ENCODE data around the gene GRXCR1. TPM values are rescaled to one million over a fixed set of nuclear protein-coding genes. Genes with fewer than 3 reads are reported as not detected.

The GRXCR1 gene
- polyA plus RNA-seq, 1 donor (not counting 4 experiments of a cell fraction or from before 2014, with no cell fraction given): not detected

GRCh38 chr4:42906341-42906740, 13.8 kb downstream of the GRXCR1 start:
- dilution Hi-C loops (cut with MboI; ENCODE audit: extremely low pct_ligation_motif_present, low sequenced_read_pairs): no loop called here
- Histone ChIP-seq H3K4me1 (ENCODE audit: control insufficient read depth, extremely low read depth, insufficient read depth, low read length) (no peaks in the 10 kb centered on the region), H3K79me2 (ENCODE audit: control insufficient read depth, insufficient read depth, low read length) (no peaks in the 10 kb centered on the region), H3K9me3 (ENCODE audit: control insufficient read depth, low read depth, low read length) (no peaks in the 10 kb centered on the region), H3K4me2 (ENCODE audit: control insufficient read depth, extremely low read depth, insufficient read depth, low read depth, low read length) (no peak overlapping the region), H3K27me3 (ENCODE audit: control insufficient read depth, extremely low read depth, insufficient read depth, low read length) (no peaks in the 10 kb centered on the region), H2AFZ (ENCODE audit: control insufficient read depth, low read length) (no peak overlapping the region), H3K36me3 (ENCODE audit: control insufficient read depth in 2 of 2, extremely low read depth in 1 of 2, insufficient read depth in 2 of 2, low read length in 2 of 2) (no peaks in the 10 kb centered on the region), H4K20me1 (ENCODE audit: control insufficient read depth, extremely low read depth, insufficient read depth, low read length) (no peaks in the 10 kb centered on the region), H3K4me3 (ENCODE audit: control insufficient read depth in 2 of 3, extremely low read depth in 1 of 3, insufficient read depth in 2 of 3, low read depth in 1 of 3, low read length in 3 of 3) (no peak overlapping the region), H3K9ac (ENCODE audit: control insufficient read depth, extremely low read depth, insufficient read depth, low read length) (no peak overlapping the region), H3K9me1 (ENCODE audit: control insufficient read depth, extremely low read depth, insufficient read depth, low read length) (no peaks in the 10 kb centered on the region), H3K27ac (ENCODE audit: control insufficient read depth, insufficient read depth, low read length) (no peak overlapping the region)
- FAIRE-seq: no peak
- DNase-seq (ENCODE audit: low read depth, low spot score): no peak
- TF ChIP-seq, protein P1, sequence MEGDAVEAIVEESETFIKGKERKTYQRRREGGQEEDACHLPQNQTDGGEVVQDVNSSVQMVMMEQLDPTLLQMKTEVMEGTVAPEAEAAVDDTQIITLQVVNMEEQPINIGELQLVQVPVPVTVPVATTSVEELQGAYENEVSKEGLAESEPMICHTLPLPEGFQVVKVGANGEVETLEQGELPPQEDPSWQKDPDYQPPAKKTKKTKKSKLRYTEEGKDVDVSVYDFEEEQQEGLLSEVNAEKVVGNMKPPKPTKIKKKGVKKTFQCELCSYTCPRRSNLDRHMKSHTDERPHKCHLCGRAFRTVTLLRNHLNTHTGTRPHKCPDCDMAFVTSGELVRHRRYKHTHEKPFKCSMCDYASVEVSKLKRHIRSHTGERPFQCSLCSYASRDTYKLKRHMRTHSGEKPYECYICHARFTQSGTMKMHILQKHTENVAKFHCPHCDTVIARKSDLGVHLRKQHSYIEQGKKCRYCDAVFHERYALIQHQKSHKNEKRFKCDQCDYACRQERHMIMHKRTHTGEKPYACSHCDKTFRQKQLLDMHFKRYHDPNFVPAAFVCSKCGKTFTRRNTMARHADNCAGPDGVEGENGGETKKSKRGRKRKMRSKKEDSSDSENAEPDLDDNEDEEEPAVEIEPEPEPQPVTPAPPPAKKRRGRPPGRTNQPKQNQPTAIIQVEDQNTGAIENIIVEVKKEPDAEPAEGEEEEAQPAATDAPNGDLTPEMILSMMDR (optimal IDR thresholded peaks at IDR 0.05 in 1 of 3, IDR thresholded peaks at IDR 0.05 in 1 of 3, conservative IDR thresholded peaks at IDR 0.05 in 1 of 3; ENCODE audit: extremely low read depth in 1 of 3, insufficient read depth in 2 of 3, low read length in 3 of 3): no peak

DNA sequence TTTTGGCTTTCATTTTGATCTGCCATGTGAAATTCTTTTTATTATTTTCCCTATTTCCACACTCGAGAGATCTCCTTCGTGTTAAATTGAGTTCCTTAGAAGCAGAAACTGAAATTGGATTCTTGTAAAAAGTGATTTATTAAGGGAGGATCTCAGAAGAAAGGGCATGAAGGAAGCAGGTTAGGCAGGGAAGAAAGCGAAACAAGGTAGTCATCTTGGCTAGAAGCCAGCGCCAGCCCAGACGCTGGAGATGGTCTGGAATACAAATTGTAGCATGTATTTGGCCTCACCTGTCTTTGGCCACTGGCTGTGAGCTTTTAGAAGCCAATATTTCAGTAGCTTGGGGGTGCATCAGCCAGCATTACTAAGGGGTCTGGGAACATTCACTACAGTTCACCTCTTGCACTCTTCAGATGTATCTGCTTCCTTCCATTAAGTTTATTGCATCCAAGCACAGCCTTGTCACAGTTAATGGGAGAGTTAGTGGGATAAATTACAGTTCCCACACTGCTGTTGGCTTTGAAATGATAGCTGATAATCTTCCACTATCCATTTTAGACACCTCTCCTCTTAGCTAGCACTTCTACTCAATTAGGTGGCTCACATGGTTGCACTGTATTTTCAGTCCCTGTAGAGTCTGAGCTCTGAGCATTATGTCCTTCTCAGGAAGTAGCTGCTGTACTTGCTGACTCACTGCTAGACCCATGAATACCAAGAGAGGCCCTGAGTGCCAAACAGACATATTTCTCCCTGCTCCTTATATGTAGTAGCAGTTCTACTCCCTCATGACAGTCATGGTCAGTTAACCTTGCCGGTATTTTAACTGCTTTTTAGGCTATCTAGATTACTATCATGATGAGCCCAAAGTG, 14.6 kb downstream of the GRXCR1 start:
- H3K4me1 ChIP-seq (ENCODE audit: control insufficient read depth, extremely low read depth, insufficient read depth, low read length): no peaks in the 10 kb centered on the region
- H3K4me2 ChIP-seq (ENCODE audit: control insufficient read depth, extremely low read depth, insufficient read depth, low read depth, low read length): no peak overlapping the region
- no peaks in the 10 kb centered on the region for H3K9me3 ChIP-seq (ENCODE audit: control insufficient read depth, low read depth, low read length)
- H3K27ac ChIP-seq (ENCODE audit: control insufficient read depth, insufficient read depth, low read length): no peak overlapping the region
- H3K9me1 ChIP-seq (ENCODE audit: control insufficient read depth, extremely low read depth, insufficient read depth, low read length): no peaks in the 10 kb centered on the region
- DNase-seq (ENCODE audit: low read depth, low spot score) (no peak), FAIRE-seq (no peak)
- H3K36me3 ChIP-seq (ENCODE audit: control insufficient read depth in 2 of 2, extremely low read depth in 1 of 2, insufficient read depth in 2 of 2, low read length in 2 of 2): no peaks in the 10 kb centered on the region
- no peaks in the 10 kb centered on the region for H4K20me1 ChIP-seq (ENCODE audit: control insufficient read depth, extremely low read depth, insufficient read depth, low read length)
- no peaks in the 10 kb centered on the region for H3K79me2 ChIP-seq (ENCODE audit: control insufficient read depth, insufficient read depth, low read length)
- no peak overlapping the region for H2AFZ ChIP-seq (ENCODE audit: control insufficient read depth, low read length)
- TF ChIP-seq, protein P1 (optimal IDR thresholded peaks at IDR 0.05 in 1 of 3, IDR thresholded peaks at IDR 0.05 in 1 of 3, conservative IDR thresholded peaks at IDR 0.05 in 1 of 3; ENCODE audit: extremely low read depth in 1 of 3, insufficient read depth in 2 of 3, low read length in 3 of 3): no peak
- TF ChIP-seq EZH2 (IDR thresholded peaks at IDR 0.05; ENCODE audit: low read length): no peak
- no peak overlapping the region for H3K4me3 ChIP-seq (ENCODE audit: control insufficient read depth in 2 of 3, extremely low read depth in 1 of 3, insufficient read depth in 2 of 3, low read depth in 1 of 3, low read length in 3 of 3)
- dilution Hi-C loops (cut with MboI; ENCODE audit: extremely low pct_ligation_motif_present, low sequenced_read_pairs): no loop called here
- no peaks in the 10 kb centered on the region for H3K27me3 ChIP-seq (ENCODE audit: control insufficient read depth, extremely low read depth, insufficient read depth, low read length)
- no peak overlapping the region for H3K9ac ChIP-seq (ENCODE audit: control insufficient read depth, extremely low read depth, insufficient read depth, low read length)

Data from keratinocyte (primary cell).